Measurements from ENCODE around the gene PJVK. TPM values are rescaled to one million over a fixed set of nuclear protein-coding genes. Genes with fewer than 3 reads are reported as not detected.
A peak's percentile ranks its signal among the peaks of the same experiment; 100 is the strongest.

The PJVK gene
- total and polyA plus RNA-seq, 2 of the 13 experiments (the other 11 are each of a cell fraction or from before 2014, with no cell fraction given): 1.2 to 2.6 TPM

GRCh38 chr2:178478439-178479274 is 27.5 kb downstream of the PJVK start, which contains the start of gene FKBP7 (continued):
- 0 out of 2 replicates have a peak, but pooled peaks have one; percentile 48 for TF ChIP-seq HINFP (CRISPR knock-in tag; IDR thresholded peaks at IDR 0.05; ENCODE audit: low read depth)
- no peak for TF ChIP-seq RBM39 (IDR thresholded peaks at IDR 0.05; ENCODE audit: low read depth, low read length, poor library complexity, severe bottlenecking)
- TF ChIP-seq ZNF770 (CRISPR knock-in tag; IDR thresholded peaks at IDR 0.05): 0 out of 2 replicates have a peak, but pooled peaks have one; percentile 67
- TF ChIP-seq PHF20 (CRISPR knock-in tag; IDR thresholded peaks at IDR 0.05): peak; percentile 2; the same call in 1 of the 2 replicates
- no peak for TF ChIP-seq FOXP1 (IDR thresholded peaks at IDR 0.05)
- peak; percentile 14; the same call in 1 of the 2 replicates for TF ChIP-seq FOXP1 (CRISPR knock-in tag; IDR thresholded peaks at IDR 0.05)
- TF ChIP-seq ZNF205 (CRISPR knock-in tag; IDR thresholded peaks at IDR 0.05): 0 out of 2 replicates have a peak, but pooled peaks have one; percentile 16
- TF ChIP-seq, protein P1, sequence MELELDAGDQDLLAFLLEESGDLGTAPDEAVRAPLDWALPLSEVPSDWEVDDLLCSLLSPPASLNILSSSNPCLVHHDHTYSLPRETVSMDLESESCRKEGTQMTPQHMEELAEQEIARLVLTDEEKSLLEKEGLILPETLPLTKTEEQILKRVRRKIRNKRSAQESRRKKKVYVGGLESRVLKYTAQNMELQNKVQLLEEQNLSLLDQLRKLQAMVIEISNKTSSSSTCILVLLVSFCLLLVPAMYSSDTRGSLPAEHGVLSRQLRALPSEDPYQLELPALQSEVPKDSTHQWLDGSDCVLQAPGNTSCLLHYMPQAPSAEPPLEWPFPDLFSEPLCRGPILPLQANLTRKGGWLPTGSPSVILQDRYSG (CRISPR knock-in tag; IDR thresholded peaks at IDR 0.05): peak; percentile 90; the same call in 1 of the 2 replicates
- TF ChIP-seq SNAI1 (CRISPR knock-in tag; IDR thresholded peaks at IDR 0.05; ENCODE audit: borderline replicate concordance): no peak
- TF ChIP-seq ELF1 (CRISPR knock-in tag; IDR thresholded peaks at IDR 0.05): peak; percentile 40; the same call in 1 of the 2 replicates
- no peak for TF ChIP-seq ZNF879 (CRISPR knock-in tag; IDR thresholded peaks at IDR 0.05)
- no peak for TF ChIP-seq STAT6 (CRISPR knock-in tag; IDR thresholded peaks at IDR 0.05; ENCODE audit: borderline replicate concordance)
- 0 out of 2 replicates have a peak, but pooled peaks have one; percentile 23 for TF ChIP-seq ZNF772 (CRISPR knock-in tag; IDR thresholded peaks at IDR 0.05)
- TF ChIP-seq ZBTB42 (CRISPR knock-in tag; IDR thresholded peaks at IDR 0.05): peak; percentile 71; the same call in 1 of the 2 replicates
- TF ChIP-seq POLR2G (IDR thresholded peaks at IDR 0.05; ENCODE audit: low read depth, low read length): peak; percentile 88
- peak; percentile 79; the same call in 1 of the 2 replicates for TF ChIP-seq ZMAT3 (CRISPR knock-in tag; conservative IDR thresholded peaks at IDR 0.05)
- peak; percentile 68; the same call in 1 of the 2 replicates for TF ChIP-seq REPIN1 (CRISPR knock-in tag; IDR thresholded peaks at IDR 0.05; ENCODE audit: borderline replicate concordance, low read depth)
- no peak; the same call in 1 of the 2 replicates for TF ChIP-seq NCOA1 (CRISPR knock-in tag; IDR thresholded peaks at IDR 0.05)
- no peak for TF ChIP-seq HNF4A (CRISPR knock-in tag; IDR thresholded peaks at IDR 0.05)
- no peak for TF ChIP-seq ZNF260 (CRISPR knock-in tag; IDR thresholded peaks at IDR 0.05; ENCODE audit: borderline replicate concordance, low read depth)
- peak; percentile 40 for TF ChIP-seq HIVEP1 (CRISPR knock-in tag; IDR thresholded peaks at IDR 0.05)
- TF ChIP-seq ZNF549 (CRISPR knock-in tag; IDR thresholded peaks at IDR 0.05): no peak
- TF ChIP-seq SRF (IDR thresholded peaks at IDR 0.05; ENCODE audit: low read depth, low read length): 0 out of 2 replicates have a peak, but pooled peaks have one; percentile 31
